Small intestine (tissue), 16 donors: ENCODE data around the gene BCL2L2. TPM values are rescaled to one million over a fixed set of nuclear protein-coding genes. Genes with fewer than 3 reads are reported as not detected.
"Not testable (repeated sequence)": the region's sequence is repeated elsewhere in the genome, so short reads cannot be mapped to it uniquely, and the experiment has no call there.

Experiments used
- DNase-seq, 2 donors: peaks; one replicate each; pipeline versions ENCODE4 v3.0.0 to v3.0.0-alpha.2; 2013
- FAIRE-seq: peaks from 2 replicates; lab custom pipeline; 2012; peaks lifted over from hg19 to GRCh38; lab: Jason Lieb, UNC
- H3K27ac ChIP-seq, 3 donors: one replicate each; pipeline ENCODE4 v1.5.1; 2013; ENCODE audit warnings: low read length in 2 of 3, mild to moderate bottlenecking in 2 of 3, control low read depth in 1 of 3, inconsistent platforms in 1 of 3, low read depth in 1 of 3, moderate library complexity in 1 of 3
- H3K27me3 ChIP-seq, 3 donors: one replicate each; pipeline ENCODE4 v1.6.1; 2013; ENCODE audit warnings: low read length in 3 of 3, inconsistent platforms in 1 of 3; ENCODE audit not compliant: control insufficient read depth in 3 of 3, insufficient read depth in 3 of 3
- H3K36me3 ChIP-seq, 3 donors: one replicate each; pipeline ENCODE4 v1.6.1; 2013; ENCODE audit warnings: low read length in 3 of 3, inconsistent platforms in 1 of 3, low read depth in 1 of 3, mild to moderate bottlenecking in 1 of 3, moderate library complexity in 1 of 3; ENCODE audit not compliant: control insufficient read depth in 3 of 3, insufficient read depth in 2 of 3
- H3K4me1 ChIP-seq, 3 donors: one replicate each; pipeline ENCODE4 v1.6.1; 2013; ENCODE audit warnings: low read length in 2 of 3, inconsistent platforms in 1 of 3, low read depth in 1 of 3, mild to moderate bottlenecking in 1 of 3, moderate library complexity in 1 of 3; ENCODE audit not compliant: control insufficient read depth in 3 of 3, insufficient read depth in 2 of 3
- H3K4me3 ChIP-seq, 3 donors: one replicate each; pipeline ENCODE4 v1.5.1; 2013; ENCODE audit warnings: low read length in 3 of 3, control low read depth in 1 of 3, inconsistent platforms in 1 of 3, low read depth in 1 of 3, mild to moderate bottlenecking in 1 of 3, moderate library complexity in 1 of 3
- H3K9me3 ChIP-seq, 2 donors: one replicate each; pipeline ENCODE4 v1.6.1; 2013; ENCODE audit warnings: low read depth in 1 of 2, low read length in 1 of 2; ENCODE audit not compliant: control insufficient read depth in 2 of 2, insufficient read depth in 1 of 2
- WGBS, 3 donors: extraction: QIAGEN DNeasy Blood & Tissue Kit; methylation state at CpG; one replicate each; pipeline ENCODE4 v1.1.7; 2013; 5-methylcytosine and 5-hydroxymethylcytosine counted together
- long read RNA-seq, 10 donors: transcript quantifications; one replicate each; lab custom pipeline, GENCODE V29; 2026
- polyA plus RNA-seq, 4 donors: library from polyadenylated mRNA; stranded (reverse) in 3 of 4; unstranded in 1 of 4; fragments of 200-250 nt in 3 of 4; fragments of 120-200 nt in 1 of 4; gene quantifications; one replicate each; pipeline versions ENCODE4 v1.2.1 to v1.2.3, GENCODE V29; 2013
- donor health status: healthy with polysubstance abuse.
- donor health status: control.
- donor health status: control.
- donor health status: Bipolar disorder and iron deficiency.
- donor health status: healthy.

BCL2L2 gene, protein sequence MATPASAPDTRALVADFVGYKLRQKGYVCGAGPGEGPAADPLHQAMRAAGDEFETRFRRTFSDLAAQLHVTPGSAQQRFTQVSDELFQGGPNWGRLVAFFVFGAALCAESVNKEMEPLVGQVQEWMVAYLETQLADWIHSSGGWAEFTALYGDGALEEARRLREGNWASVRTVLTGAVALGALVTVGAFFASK
- 10 to 100 TPM; 30.8 to 50.0 (median 37.7) TPM for polyA plus RNA-seq
- long read RNA-seq, donor 1, result 0 reads
- long read RNA-seq, donor 2, partial matches to known transcripts, result 0 of 1 reads
- long read RNA-seq, donor 2, other reads (novel, unspliced or antisense), result 0 of 1 reads
- long read RNA-seq, donor 3, partial matches to known transcripts, result 0 of 3 reads
- long read RNA-seq, donor 3, other reads (novel, unspliced or antisense), result 0 of 3 reads
- long read RNA-seq, donor 4, result 0 reads
- long read RNA-seq, donor 5, result 0 reads
- long read RNA-seq, donor 6, partial matches to known transcripts, result 0 of 2 reads
- long read RNA-seq, donor 6, other reads (novel, unspliced or antisense), result 0 of 2 reads
- long read RNA-seq, donor 7, result 0 reads
- long read RNA-seq, donor 8, partial matches to known transcripts, result 0 of 1 reads
- long read RNA-seq, donor 8, other reads (novel, unspliced or antisense), result 0 of 1 reads
- long read RNA-seq, donor 9, result 0 reads
- long read RNA-seq, donor 10, partial matches to known transcripts, result 0 of 2 reads
- long read RNA-seq, donor 10, other reads (novel, unspliced or antisense), result 0 of 2 reads

DNA sequence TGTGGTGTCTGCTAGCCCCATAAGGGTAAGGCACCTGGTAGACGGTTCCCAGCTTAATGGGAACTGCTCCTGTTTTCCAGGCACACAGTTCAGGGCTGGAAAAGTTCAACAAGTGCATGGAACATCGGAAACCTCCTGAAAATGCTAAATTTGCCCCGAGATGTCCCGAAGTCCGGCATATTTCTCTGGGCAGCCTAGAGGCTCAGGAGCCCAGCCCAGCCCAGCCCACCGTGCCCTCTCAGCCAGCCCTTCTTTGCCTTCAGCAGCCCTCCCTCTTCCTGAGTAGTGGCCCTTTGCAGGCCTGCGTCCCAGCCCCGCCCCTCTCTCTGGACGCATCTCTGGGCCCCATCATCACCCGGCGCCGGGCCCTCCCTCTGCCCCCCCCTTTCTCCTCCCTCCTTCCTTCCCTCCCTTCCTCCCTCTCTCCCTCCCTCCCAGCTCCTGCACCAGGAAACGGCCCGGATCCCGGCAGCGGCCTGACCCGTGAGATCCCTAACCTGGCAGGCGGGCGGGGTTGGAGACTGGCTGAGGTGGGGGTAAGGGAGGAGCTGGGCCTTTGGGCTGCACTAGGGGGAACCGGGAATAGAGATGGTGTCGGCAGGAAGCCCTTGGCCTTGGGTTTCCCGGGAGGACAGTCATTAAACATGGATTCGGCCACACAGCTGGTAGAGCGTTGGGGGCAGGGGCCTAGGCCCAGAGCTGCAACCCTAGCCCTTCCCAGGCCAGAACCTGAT is at the start of gene BCL2L2:
TSS of gene BCL2L2 (plus strand) at position 422 of the 734 bp plus-strand sequence. CDS start 935 bp downstream, outside the sequence.
- WGBS, 3 donors, result 0 to 10% (median 5%) methylated on average over 23 to 24 of the region's 24 CpGs
- peaks cover 0 to 36% (median 2%) of the 10 kb centered on the region in 3 donors for H3K36me3 ChIP-seq
- H3K4me1 ChIP-seq, result peaks cover 10 to 43% (median 11%) of the 10 kb centered on the region in 3 donors
- no peaks in the 10 kb centered on the region for H3K9me3 ChIP-seq
- FAIRE-seq (no peak), DNase-seq (peak; percentile 94 to 97)
- H3K4me3 ChIP-seq, result peak within 1 kb of the TSS; percentile 57 to 89 (median 57)
- H3K27me3 ChIP-seq, result no peaks in the 10 kb centered on the region
- peak within 1 kb of the TSS; percentile 73 to 96 (median 76) for H3K27ac ChIP-seq

DNA sequence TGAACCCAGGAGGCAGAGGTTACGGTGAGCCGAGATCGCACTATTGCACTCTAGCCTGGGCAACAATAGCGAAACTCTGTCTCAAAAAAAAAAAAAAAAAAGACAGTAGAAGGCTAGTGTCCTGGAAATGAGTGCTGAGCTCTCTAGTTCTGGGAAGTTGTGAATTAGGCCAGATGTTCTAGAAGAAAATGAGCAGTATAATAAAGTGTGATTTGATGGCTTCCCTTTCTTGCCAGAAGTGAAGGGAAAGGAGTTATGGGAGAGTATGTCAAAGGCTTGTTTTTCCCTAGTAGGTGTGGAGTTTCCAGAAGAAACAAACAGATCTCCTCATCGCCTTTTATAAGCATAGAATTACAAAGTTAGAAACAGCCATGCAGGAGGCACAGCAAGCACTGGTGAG is 48.4 kb upstream of the BCL2L2 start:
- Histone ChIP-seq H3K27me3 (no peaks in the 10 kb centered on the region), H3K4me3 (no peak overlapping the region), H3K36me3 (no peaks in the 10 kb centered on the region), H3K4me1 (no peaks in the 10 kb centered on the region), H3K27ac (no peak overlapping the region), H3K9me3 (no peaks in the 10 kb centered on the region)
- no peak for DNase-seq
- WGBS, 3 donors, result 87 to 93% (median 92%) methylated on average over 5 of the region's 5 CpGs
- FAIRE-seq, result no peak

DNA sequence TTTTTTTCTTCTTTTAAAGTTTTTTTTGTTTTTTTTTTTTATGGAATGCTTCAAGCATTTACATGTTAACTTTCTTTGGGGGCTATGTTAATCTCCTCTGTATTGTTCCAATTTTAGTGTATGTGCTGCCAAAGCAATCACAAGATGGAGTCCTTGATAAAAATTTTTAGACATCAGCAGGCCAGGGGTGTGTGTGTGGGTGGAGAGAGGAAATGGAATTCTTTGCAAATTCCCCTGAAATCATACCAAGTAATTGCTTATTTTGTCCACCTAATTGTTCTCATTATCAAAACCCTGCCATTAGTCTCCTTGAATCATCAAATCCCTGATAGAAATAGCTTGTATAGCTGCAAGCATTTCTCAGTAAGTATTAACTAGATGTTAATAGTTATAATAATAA is 47.2 kb upstream of the BCL2L2 start:
- Histone ChIP-seq H3K4me3 (no peak overlapping the region), H3K27ac (no peak overlapping the region)
- FAIRE-seq, result no peak

DNA sequence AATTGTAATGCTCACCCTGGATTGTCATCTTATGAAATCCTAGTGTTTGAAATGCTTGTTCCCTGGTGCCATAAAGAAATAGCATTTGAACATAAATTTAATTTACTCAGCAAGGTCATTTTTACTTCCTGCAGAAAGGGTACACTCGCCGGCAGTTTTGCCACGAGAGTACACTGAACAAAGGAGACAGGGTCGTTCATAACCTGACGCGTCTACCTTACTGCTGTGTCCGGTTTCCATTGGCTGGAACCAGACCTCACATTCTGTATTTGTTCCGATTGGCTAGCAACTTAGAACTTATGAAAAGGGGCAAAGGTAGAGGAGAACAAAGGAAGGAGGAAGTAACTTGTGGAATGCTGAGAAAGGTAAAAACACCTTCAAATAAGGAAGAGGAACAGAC is 45.8 kb upstream of the BCL2L2 start:
- not testable (repeated sequence) for H3K4me1 ChIP-seq, FAIRE-seq, H3K4me3 ChIP-seq, H3K27ac ChIP-seq, H3K27me3 ChIP-seq, H3K9me3 ChIP-seq, H3K36me3 ChIP-seq
- WGBS, 3 donors, result 72 to 80% (median 76%) methylated on average over 8 of the region's 8 CpGs
- DNase-seq, result peak in 1 of 2 donors; percentile 16

More for the DNA sequence above, 47.2 kb upstream of the BCL2L2 start:
- H3K27me3 ChIP-seq, result no peaks in the 10 kb centered on the region
- DNase-seq, result no peak
- H3K4me1 ChIP-seq, result no peaks in the 10 kb centered on the region
- no peaks in the 10 kb centered on the region for H3K36me3 ChIP-seq
- no peaks in the 10 kb centered on the region for H3K9me3 ChIP-seq

DNA sequence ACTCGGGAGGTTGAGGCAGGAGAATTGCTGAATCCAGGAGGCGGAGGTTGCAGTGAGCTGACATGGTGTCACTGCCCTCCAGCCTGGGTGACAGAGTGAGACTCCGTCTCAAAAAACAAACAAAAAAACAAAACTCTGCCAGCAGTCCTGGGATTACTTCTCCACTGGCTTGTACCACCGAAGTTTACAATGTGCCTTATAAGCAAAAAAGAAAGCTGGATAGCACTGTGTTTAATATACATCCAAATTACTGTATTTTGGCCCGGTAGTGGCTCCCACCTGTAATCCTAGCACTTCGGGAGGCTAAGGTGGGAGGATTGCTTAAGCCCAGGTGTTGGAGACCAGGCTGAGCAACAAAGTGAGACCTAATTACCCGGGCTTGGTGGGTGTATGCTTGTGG is 37.4 kb upstream of the BCL2L2 start:
- Histone ChIP-seq H3K4me3 (no peak overlapping the region), H3K27ac (no peak overlapping the region), H3K36me3 (no peaks in the 10 kb centered on the region), H3K9me3 (no peaks in the 10 kb centered on the region), H3K27me3 (no peaks in the 10 kb centered on the region), H3K4me1 (no peaks in the 10 kb centered on the region)
- FAIRE-seq, result no peak
- WGBS, 3 donors, result 89 to 90% (median 89%) methylated on average over 7 of the region's 7 CpGs
- DNase-seq, result no peak

DNA sequence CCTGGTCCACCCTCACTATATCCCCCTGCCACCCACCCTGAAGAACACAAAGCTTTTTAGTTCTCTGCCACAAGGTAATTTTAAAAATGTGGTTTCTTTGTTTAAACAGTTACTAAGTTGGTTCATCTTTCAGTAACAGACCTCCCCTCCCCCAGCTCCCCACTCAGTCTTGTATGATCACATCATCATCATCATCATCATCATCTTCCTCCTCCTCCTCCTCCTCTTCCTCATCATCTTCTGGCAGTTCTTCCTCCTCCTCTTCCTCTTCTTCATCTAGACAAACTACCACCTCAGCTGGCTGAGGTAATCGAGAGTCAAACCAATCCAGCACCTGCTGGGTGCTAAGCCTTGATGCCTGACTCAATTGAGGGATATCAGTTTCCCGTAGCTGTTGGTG is 31.2 kb upstream of the BCL2L2 start:
- DNase-seq (no peak), FAIRE-seq (no peak)
- peaks cover 0 to 13% (median 0%) of the 10 kb centered on the region in 3 donors for H3K4me1 ChIP-seq
- H3K9me3 ChIP-seq, result no peaks in the 10 kb centered on the region
- H3K36me3 ChIP-seq, result peaks cover 0 to 32% (median 0%) of the 10 kb centered on the region in 3 donors
- H3K4me3 ChIP-seq, result no peak overlapping the region
- no peaks in the 10 kb centered on the region for H3K27me3 ChIP-seq
- no peak overlapping the region for H3K27ac ChIP-seq
- 91 to 100% (median 94%) methylated on average over 2 of the region's 2 CpGs for WGBS, 3 donors

DNA sequence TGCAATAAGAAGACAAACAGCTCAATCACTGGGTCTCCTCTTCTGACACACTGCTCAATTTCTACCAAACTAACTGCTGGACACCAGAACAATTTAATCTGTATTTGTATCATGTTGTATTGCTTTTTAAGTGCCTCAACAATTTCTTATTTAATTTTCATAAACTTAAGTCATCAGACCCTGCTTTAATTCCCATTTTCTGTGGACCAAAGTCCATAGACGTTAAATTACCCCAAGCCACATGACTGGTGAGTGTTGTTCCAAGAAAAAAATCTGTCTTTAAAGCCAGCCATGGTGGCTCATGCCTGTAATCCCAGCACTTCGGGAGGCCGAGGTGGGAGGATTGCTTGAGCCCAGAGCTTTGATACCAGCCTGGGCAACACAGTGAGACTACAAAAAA is 29.4 kb upstream of the BCL2L2 start:
- H3K4me3 ChIP-seq, result no peak overlapping the region
- DNase-seq (peak in 1 of 2 donors; percentile 53), FAIRE-seq (no peak)
- WGBS, 3 donors, result 36 to 63% (median 44%) methylated on average over 3 of the region's 3 CpGs
- H3K27me3 ChIP-seq, result no peaks in the 10 kb centered on the region
- H3K27ac ChIP-seq, result peak overlapping the region in 1 of 3 donors; percentile 24
- peaks cover 0 to 13% (median 0%) of the 10 kb centered on the region in 3 donors for H3K4me1 ChIP-seq
- H3K9me3 ChIP-seq, result no peaks in the 10 kb centered on the region
- peaks cover 0 to 32% (median under 1%) of the 10 kb centered on the region in 3 donors for H3K36me3 ChIP-seq

DNA sequence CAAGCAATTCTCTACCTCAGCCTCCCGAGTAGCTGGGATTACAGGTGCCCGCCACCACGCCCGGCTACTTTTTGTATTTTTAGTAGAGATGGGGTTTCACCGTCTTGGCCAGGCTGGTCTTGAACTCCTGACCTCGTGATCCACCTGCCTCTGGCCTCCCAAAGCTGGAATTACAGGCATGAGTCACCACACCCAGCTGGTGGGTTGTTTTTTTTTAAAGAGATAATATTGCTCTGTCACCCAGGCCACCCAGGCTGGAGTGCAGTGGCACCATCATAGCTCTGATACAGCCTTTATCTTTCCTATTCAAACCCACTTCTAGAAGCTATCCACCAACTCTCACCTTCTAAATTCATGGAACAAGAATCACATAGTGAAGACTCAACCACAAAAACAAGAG is 28.7 kb upstream of the BCL2L2 start:
- not testable (repeated sequence) for H3K27me3 ChIP-seq, H3K9me3 ChIP-seq, FAIRE-seq, DNase-seq, H3K4me3 ChIP-seq, H3K27ac ChIP-seq
- peaks cover 0 to 13% (median 0%) of the 10 kb centered on the region in 3 donors for H3K4me1 ChIP-seq
- H3K36me3 ChIP-seq, result peaks cover 0 to 32% (median 2%) of the 10 kb centered on the region in 3 donors
- WGBS, 3 donors, result 72 to 89% (median 77%) methylated on average over 6 of the region's 6 CpGs
